Measurements from ENCODE around the gene GIMAP8.

DNA sequence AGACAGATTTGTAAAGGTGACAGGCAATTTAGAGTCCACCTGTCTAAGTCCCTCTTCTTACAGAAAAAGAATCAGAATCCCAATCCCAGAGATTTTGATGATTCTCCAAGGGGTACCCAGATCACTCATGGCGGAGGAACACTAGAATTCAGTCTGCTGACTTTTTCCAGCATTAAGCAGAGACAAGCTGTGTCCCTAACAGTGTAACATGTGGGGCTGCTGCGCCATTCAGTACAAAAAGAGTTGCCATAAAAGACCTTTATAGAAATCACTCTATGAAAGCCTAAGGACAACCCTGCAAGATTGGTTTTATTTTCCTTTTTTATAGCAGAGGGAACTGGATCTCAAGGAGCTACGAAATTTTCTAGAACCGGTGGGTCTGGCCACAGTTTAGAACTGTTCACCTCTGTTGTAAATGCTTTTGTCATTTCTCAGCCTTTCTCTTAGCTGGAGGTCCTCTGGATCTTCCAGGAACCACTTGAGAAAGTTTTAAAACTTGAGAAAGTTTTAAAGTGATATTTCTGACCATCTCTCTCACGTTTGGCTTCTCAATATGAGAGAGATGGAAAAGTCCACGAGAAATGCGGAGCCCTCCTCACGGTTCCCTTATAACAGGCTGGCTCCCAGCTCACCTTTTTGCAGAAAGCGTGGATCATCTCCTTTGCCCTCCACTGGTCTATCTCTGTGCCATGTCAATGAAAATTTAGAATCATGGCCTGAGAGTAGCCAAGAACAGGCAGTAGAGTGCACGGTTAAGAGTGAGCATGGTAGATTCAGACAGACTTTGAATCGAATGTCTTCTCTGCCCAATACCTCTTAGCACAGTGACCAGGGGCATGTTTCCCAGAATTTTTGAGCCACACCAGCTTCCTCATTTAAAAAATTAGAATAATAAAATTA lies 65.1 kb downstream of the GIMAP8 start:
- no peak for TF ChIP-seq POLR2AphosphoS5 (IDR thresholded peaks at IDR 0.05; ENCODE audit: borderline replicate concordance, low read depth, low read length)
- TF ChIP-seq EZH2 (IDR thresholded peaks at IDR 0.05): no peak
- no peak for TF ChIP-seq FOXP2 (optimal IDR thresholded peaks at IDR 0.05; ENCODE audit: control extremely low read depth, extremely low read length, insufficient read depth)
